Measurements from ENCODE around the gene HYPK. TPM values are rescaled to one million over a fixed set of nuclear protein-coding genes. Genes with fewer than 3 reads are reported as not detected.
"Not testable (repeated sequence)": the region's sequence is repeated elsewhere in the genome, so short reads cannot be mapped to it uniquely, and the experiment has no call there.

HYPK gene
- total RNA-seq, 4 donors from 2014 or later: 10.2 to 19.0 (median 14.8) TPM

DNA sequence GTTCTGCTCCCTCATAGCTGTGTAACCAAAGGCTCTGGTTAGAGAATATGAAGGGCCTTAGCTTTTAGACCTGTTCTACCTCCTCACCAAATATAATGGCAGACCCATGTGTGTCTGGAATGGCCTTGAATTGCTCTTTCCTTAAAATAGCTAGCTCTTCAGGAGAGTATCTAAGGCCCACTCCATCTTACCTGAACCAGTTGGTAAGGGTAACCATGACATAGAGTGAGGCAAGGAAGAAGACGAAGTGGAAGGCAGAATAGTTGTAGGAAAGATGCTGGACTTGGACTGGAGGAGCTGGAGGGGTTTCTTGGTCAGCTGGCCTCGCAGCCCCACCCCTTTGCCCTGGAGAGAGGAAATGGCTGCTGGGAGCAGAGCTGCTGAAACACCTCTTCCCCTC is 5.2 kb upstream of the HYPK start:
- TF ChIP-seq CTCF (IDR thresholded peaks at IDR 0.05): no peak
- ATAC-seq (ENCODE audit: low FRiP score) (no peak), DNase-seq (ENCODE audit: low spot score) (no peak)

- DNase-seq (ENCODE audit: low spot score) (no peak), ATAC-seq (ENCODE audit: low FRiP score) (no peak)
- no peak for TF ChIP-seq CTCF (IDR thresholded peaks at IDR 0.05)
Observed at GRCh38 chr15:43795997-43796396, 4.4 kb upstream of the HYPK start.

- no peak for DNase-seq (ENCODE audit: low spot score)
- ATAC-seq (ENCODE audit: low FRiP score): no peak
- TF ChIP-seq CTCF (IDR thresholded peaks at IDR 0.05): no peak
Observed at GRCh38 chr15:43796566-43796965, 3.8 kb upstream of the HYPK start.

DNA sequence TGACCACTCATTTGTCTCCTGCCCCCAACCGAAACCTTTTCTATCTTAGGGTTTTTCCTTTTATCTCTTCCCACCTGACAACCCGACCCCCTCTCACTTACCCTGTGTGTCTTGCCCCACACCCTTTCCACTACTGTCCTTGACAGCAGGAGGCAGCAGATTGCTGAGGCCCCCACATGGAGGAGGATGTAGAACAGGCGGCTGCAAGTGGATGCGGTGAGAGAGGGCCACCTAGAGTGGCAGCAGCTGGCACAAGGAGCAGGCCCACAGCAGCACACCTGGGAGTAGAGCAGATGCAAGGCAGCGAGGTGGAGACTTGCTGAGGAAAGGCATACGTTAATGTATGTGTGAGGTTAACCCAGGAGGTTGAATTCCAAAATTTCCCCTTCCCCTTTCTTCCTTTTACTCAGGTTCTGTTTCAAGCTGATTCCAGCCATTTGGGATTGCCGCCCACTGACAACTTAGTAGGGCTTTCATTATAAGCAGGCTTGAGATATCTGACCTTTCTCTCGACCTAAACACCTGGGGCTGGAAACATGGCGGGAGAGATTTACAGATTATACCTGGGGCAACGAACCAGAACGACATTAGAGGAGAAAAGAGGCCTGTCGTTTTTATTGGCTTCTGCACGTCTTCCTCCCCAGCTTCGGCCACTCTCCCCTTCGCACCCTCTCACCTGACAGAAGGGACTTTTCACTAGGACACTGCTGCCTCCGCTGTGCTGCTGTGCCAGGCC is 1.0 kb upstream of the HYPK start:
- no peak for TF ChIP-seq CTCF (IDR thresholded peaks at IDR 0.05)
- ATAC-seq (ENCODE audit: low FRiP score): no peak
- DNase-seq (ENCODE audit: low spot score): no peak

DNA sequence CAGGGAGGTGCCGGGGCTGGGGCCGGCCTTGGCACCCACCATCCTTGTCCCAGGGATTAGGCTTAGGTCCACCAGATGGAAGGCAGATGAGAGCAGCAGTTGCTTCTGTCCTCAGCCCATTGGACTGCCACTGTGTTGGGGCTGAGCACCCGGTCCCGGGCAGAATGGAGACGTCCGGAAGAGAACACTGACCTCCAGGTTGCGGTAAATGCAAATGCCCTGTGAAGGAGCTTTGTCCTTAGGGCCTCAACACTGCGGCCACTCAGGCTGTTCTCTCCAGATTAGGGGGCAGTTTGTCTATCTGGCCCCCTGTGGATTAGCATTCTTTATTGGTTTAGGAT is 484 bp upstream of the HYPK start, which contains the start of gene SERINC4:
SERINC4 (minus strand) TSS at position 276 of the 341 bp plus-strand sequence; CDS start at position 42, 234 bp downstream.
- DNase-seq (ENCODE audit: low spot score): no peak

DNA sequence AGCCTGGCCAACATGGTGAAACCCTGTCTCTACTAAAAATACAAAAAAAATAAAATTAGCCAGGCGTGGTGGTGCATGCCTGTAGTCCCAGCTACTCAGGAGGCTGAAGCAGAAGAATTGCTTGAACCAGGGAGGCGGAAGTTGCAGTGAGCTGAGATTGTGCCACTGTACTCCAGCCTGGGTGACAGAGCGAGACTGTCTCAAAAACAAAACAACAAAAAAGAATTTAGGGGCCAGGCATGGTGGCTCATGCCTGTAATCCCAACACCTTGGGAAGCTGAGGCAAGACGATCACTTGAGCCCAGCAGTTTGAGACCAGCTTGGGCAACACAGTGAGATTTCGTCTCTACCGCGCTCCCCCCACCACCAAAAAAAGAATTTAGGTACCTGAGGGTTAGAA is 2.3 kb downstream of the HYPK start:
- not testable (repeated sequence) for ATAC-seq (ENCODE audit: low FRiP score); DNase-seq (ENCODE audit: low spot score)

More for the DNA sequence above, 484 bp upstream of the HYPK start, which contains the start of gene SERINC4:
- ATAC-seq (ENCODE audit: low FRiP score): no peak
- TF ChIP-seq CTCF (IDR thresholded peaks at IDR 0.05): no peak

GRCh38 chr15:43808435-43808950 is 8.1 kb downstream of the HYPK start:
- DNase-seq (ENCODE audit: low spot score) (no peak), ATAC-seq (ENCODE audit: low FRiP score) (no peak)
- no peak for TF ChIP-seq CTCF (IDR thresholded peaks at IDR 0.05)
